Left ventricle myocardium inferior (tissue), 1 donor: ENCODE data around the gene RFX2. TPM values are rescaled to one million over a fixed set of nuclear protein-coding genes. Genes with fewer than 3 reads are reported as not detected.

Experiments
- DNase-seq: peaks from one replicate; pipeline ENCODE4 v3.0.0-alpha.2; 2020
- H3K27ac ChIP-seq: fragments of 200-600 bp; replicated peaks from 2 replicates; pipeline ENCODE4 v1.8.0; 2021
- H3K27me3 ChIP-seq: fragments of 200-600 bp; 2 replicates; pipeline ENCODE4 v1.8.0; 2021; ENCODE audit warnings: low read depth
- H3K36me3 ChIP-seq: fragments of 200-600 bp; 2 replicates; pipeline ENCODE4 v1.8.0; 2021
- H3K4me1 ChIP-seq: fragments of 200-600 bp; 2 replicates; pipeline ENCODE4 v1.8.0; 2021
- H3K4me3 ChIP-seq: fragments of 200-600 bp; 2 replicates; pipeline ENCODE4 v1.8.0; 2021; ENCODE audit warnings: mild to moderate bottlenecking, moderate library complexity
- H3K9me3 ChIP-seq: fragments of 200-600 bp; replicated peaks from 2 replicates; pipeline ENCODE4 v1.8.0; 2021
- intact Hi-C: fragments of 100-400 bp; cut with micrococcal nuclease; formaldehyde crosslinking; loops from one replicate; pipeline ENCODE4 v1.11.0; 2022
- total RNA-seq: library from RNA; stranded (reverse); fragmentation: NEBNext Ultra II Directional; extraction: Animal tissue kit (Norgen Biotek cat#: 25700); gene quantifications from one replicate; pipeline ENCODE4 v1.2.1, GENCODE V29; 2021
- TF ChIP-seq, protein P1 (sequence below): fragments of 200-600 bp; IDR thresholded peaks from 2 replicates; pipeline ENCODE4 v1.8.0; 2021; ENCODE audit warnings: antibody characterized with exemption, mild to moderate bottlenecking, borderline replicate concordance
- donor health status: DM: no; HTN: yes; CAD: no; lungs with severe emphysema.

The RFX2 gene
- total RNA-seq, 1 donor from 2014 or later = 6.1 TPM

DNA sequence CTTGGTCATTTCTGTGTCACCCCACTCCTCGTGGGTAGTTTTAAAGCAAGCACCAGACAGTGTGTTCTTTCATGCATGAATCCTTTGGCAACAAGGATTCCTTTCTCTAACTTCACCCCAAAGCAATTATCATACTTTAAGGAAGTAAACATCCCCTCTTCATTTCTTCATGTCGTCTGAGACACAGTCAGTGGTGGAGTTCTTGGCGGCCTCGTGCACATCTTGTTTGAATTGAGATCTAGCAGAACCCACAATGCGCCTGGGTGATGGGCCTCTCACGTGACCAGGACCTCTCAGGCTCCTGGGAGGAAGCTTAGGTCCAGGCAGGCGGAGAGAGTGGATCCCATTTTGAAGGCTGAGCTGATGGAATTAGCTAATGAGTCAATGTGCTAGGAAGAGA, 27.8 kb upstream of the RFX2 start:
- Histone ChIP-seq H3K4me1 (no peaks in the 10 kb centered on the region), H3K27me3 (no peaks in the 10 kb centered on the region), H3K36me3 (no peaks in the 10 kb centered on the region), H3K4me3 (no peak overlapping the region), H3K9me3 (peaks cover 4% of the 10 kb centered on the region), H3K27ac (no peak overlapping the region)
- intact Hi-C loops = no loop called here
- TF ChIP-seq, protein P1, sequence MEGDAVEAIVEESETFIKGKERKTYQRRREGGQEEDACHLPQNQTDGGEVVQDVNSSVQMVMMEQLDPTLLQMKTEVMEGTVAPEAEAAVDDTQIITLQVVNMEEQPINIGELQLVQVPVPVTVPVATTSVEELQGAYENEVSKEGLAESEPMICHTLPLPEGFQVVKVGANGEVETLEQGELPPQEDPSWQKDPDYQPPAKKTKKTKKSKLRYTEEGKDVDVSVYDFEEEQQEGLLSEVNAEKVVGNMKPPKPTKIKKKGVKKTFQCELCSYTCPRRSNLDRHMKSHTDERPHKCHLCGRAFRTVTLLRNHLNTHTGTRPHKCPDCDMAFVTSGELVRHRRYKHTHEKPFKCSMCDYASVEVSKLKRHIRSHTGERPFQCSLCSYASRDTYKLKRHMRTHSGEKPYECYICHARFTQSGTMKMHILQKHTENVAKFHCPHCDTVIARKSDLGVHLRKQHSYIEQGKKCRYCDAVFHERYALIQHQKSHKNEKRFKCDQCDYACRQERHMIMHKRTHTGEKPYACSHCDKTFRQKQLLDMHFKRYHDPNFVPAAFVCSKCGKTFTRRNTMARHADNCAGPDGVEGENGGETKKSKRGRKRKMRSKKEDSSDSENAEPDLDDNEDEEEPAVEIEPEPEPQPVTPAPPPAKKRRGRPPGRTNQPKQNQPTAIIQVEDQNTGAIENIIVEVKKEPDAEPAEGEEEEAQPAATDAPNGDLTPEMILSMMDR = no peak
- DNase-seq = no peak

DNA sequence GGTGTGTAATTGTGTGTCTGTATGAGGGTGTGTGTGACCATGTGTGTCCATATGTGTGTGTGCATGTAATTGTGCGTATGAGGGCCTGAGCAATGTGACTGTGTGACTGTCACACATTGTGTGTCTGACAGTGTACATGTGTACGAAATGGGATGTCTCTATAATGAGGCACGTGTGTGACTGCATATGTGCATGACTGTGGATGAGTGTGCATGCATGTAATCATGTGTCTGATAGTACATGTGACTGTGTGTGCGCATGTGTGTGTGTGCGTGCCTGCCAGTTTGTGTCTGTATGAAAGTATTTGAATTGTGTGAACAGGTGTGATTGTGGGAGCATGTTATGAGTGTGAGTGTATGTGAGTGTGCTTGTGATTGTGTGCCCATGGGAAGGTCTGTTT, 22.9 kb upstream of the RFX2 start:
- H3K4me3 ChIP-seq = no peak overlapping the region
- DNase-seq = no peak
- no peak overlapping the region for H3K27ac ChIP-seq
- no peaks in the 10 kb centered on the region for H3K27me3 ChIP-seq
- no peaks in the 10 kb centered on the region for H3K36me3 ChIP-seq
- no peaks in the 10 kb centered on the region for H3K4me1 ChIP-seq
- TF ChIP-seq, protein P1 = no peak
- H3K9me3 ChIP-seq = peaks cover 2% of the 10 kb centered on the region
- intact Hi-C loops = no loop called here

DNA sequence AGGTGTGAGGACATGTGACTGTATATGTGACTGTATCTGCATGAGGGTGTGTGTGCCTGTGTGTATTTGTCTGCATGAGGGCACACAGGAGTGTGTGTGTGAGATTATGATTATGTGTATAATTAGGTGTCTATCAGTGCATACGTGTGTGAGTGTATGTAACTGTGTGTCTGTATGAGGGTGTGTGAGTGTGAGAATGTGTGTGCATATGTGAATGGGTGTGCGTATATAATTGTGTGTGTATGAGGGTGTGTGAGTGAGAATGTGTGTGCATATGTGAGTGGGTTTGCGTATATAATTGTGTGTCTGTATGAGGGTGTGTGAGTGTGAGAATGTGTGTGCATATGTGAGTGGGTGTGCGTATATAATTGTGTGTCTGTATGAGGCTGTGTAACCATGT, 22.2 kb upstream of the RFX2 start:
- H3K9me3 ChIP-seq = peaks cover 9% of the 10 kb centered on the region
- no peaks in the 10 kb centered on the region for H3K4me1 ChIP-seq
- TF ChIP-seq, protein P1 = no peak
- no peaks in the 10 kb centered on the region for H3K27me3 ChIP-seq
- no peak overlapping the region for H3K4me3 ChIP-seq
- no peaks in the 10 kb centered on the region for H3K36me3 ChIP-seq
- no peak for DNase-seq
- intact Hi-C loops = no loop called here
- no peak overlapping the region for H3K27ac ChIP-seq

DNA sequence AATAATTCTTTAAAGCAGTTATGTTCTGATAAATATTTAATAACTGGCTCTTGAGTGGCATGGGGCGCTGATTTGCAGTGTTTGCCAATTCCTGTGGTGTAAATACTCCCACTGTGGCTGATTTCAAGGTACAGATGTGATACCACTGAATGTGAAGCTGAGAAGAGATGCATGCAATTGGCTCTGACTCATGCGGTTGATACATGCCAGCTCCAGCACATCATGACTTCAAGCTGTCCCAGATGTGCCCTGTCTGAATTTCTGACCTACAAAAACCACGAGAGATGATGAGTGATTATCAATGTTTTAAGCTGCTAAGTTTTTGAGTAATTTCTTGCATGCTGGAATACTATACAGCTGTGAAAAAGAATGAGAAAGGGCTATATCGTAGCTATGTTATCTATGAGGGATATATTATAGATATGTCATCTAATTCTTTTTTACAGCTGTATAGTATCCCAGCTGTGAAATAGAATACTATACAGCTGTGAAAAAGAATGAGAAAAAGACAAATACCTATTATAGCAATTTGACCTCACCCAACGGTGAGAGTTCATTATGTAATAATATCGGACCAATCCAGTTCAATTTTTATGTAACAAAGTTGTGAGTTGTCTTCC, 17.5 kb upstream of the RFX2 start:
- intact Hi-C loops = no loop called here
- H3K27ac ChIP-seq = no peak overlapping the region
- H3K27me3 ChIP-seq = no peaks in the 10 kb centered on the region
- DNase-seq = no peak
- no peaks in the 10 kb centered on the region for H3K36me3 ChIP-seq
- H3K4me1 ChIP-seq = no peaks in the 10 kb centered on the region
- TF ChIP-seq, protein P1 = no peak
- peaks cover 21% of the 10 kb centered on the region for H3K9me3 ChIP-seq
- H3K4me3 ChIP-seq = no peak overlapping the region

DNA sequence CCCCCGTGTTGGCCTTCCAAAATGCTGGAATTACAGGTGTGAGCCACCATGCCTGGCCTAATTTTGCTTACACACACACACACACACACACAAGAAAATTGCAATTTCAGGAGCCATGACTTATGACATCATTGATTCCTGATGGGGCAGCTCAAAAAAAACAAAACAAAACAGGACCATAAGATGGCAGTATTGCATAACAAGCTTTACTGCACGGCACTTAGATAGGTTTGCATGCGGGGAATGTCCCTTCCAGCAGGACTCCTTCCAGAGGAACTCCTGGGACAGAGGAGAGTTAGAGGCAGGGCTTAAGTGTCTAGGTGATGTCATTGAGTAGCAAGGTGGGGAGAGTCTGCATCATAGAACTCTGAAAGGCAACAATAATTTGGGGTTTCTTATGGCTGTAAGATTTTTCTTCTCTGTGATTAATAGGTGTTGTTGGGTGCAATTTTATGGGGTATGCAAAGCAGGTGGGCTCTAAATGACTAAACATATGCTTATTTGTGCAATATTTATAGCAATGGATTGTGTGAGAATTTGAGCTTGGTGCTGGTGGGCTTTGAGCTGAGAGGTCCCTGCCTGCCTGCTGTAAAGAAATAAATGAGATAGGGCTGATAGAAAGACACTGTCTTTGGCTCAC, 16.2 kb upstream of the RFX2 start:
- intact Hi-C loops = no loop called here
- H3K27ac ChIP-seq = no peak overlapping the region
- H3K4me1 ChIP-seq = no peaks in the 10 kb centered on the region
- H3K9me3 ChIP-seq = peaks cover 21% of the 10 kb centered on the region
- no peaks in the 10 kb centered on the region for H3K36me3 ChIP-seq
- no peak overlapping the region for H3K4me3 ChIP-seq
- no peaks in the 10 kb centered on the region for H3K27me3 ChIP-seq
- DNase-seq = no peak
- TF ChIP-seq, protein P1 = peak; percentile 27
